Right atrium auricular region (tissue), 2 donors: Measurements from ENCODE around the gene NOS1AP. TPM values are rescaled to one million over a fixed set of nuclear protein-coding genes. Genes with fewer than 3 reads are reported as not detected.

Source experiments
- DNase-seq: peaks from one replicate; pipeline ENCODE4 v3.0.0-alpha.2; 2019; ENCODE audit warnings: low spot score
- H3K27ac ChIP-seq, 2 donors: fragments of 200-600 bp; sonication (generic); 1 replicate in 1 of 2; 2 replicates in 1 of 2; pipeline ENCODE4 v1.5.1; 2016 to 2019
- H3K27me3 ChIP-seq, 2 donors: fragments of 200-600 bp; sonication (generic); one replicate each; pipeline versions ENCODE4 v1.5.1 to v1.6.0; 2017 to 2019
- H3K36me3 ChIP-seq: fragments of 200-600 bp; sonication (generic); one replicate; pipeline ENCODE4 v1.5.1; 2016
- H3K4me1 ChIP-seq, 2 donors: fragments of 200-600 bp; sonication (generic); one replicate each; pipeline versions ENCODE4 v1.5.1 to v1.6.0; 2017 to 2019
- H3K4me3 ChIP-seq, 2 donors: fragments of 200-600 bp; sonication (generic); 1 replicate in 1 of 2; 2 replicates in 1 of 2; pipeline ENCODE4 v1.5.1; 2017 to 2019; ENCODE audit warnings: mild to moderate bottlenecking in 1 of 2, moderate library complexity in 1 of 2
- H3K9me3 ChIP-seq, 2 donors: fragments of 200-600 bp; sonication (generic); one replicate each; pipeline ENCODE4 v1.5.1; 2019
- CTCF ChIP-seq, 2 donors: fragments of 200-600 bp; sonication (generic); IDR thresholded peaks; one replicate each; pipeline ENCODE4 v1.5.1; 2019; ENCODE audit warnings: antibody characterized with exemption in 2 of 2
- total RNA-seq, 2 donors: library from RNA; depleted of rRNA; stranded (reverse); fragments of >200 nt; gene quantifications; one replicate each; pipeline ENCODE4 v1.1.0, GENCODE V29; 2016

The NOS1AP gene
- total RNA-seq, 2 donors from 2014 or later = 2.2 to 2.4 TPM

DNA sequence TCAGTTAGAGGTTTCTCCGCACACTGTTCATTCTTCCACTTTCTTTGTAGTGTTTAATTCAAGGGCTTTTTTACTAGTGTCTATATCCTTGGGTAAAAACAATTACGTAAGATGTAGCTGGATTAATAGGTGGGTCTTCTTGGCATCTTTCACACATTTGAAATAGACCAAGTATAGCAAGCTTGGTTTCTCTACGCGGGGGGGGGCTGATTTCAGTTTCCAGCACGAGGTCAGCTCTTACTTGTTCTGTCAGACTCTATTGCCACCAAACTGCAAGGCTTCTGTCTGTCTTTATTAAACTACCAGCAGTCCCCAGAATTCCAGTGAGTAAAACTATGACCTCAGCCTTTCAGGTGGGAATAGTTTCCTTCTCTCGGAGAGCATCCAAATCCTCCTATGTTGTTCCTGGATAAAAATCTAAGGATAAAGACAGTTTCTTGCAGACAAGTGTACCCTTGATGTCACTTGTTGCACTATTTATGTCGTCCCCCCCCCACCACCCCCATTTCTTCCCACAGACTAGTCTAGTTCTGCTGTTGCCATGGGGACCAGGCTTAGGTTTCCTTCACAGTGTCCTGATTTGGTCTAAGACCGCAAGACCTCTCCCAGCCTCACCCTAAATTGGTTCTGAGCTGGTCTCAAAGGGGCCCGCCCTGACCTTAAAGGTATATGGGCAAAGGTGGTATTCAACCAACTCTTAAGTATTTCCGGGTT, 290.2 kb downstream of the NOS1AP start:
- no peak for DNase-seq
- no peak overlapping the region for H3K27ac ChIP-seq

DNA sequence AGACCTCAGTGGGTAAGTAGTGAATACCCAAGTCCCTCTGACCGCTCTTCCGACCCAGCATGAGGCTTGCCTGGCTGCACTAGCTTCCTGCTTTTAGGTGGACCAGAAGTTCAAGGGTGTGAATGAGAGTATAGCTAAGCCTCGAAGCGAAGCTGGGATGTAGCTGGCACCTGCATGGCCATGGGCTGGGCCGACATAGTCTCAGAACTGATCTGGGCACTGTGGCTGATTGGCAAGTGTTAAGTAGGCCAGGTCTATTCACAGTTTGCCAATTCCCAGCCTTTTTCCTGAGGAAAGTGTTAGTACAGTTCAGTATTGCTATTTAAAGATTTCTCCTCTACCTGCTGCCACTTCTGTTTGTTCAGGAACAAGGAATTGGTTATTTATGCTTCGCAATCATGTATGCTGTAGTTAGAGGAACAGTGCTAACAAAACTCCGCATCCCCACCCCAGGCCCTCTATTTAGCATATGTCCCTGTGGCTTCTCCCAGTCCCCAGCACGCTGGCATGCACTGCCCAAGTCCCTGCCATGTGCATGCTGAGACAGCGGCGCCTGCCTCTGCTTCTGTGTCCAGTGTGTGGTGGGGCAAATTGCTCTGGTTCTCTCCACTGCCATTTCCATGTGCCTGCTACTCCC, 290.9 kb downstream of the NOS1AP start:
- DNase-seq = no peak
- Histone ChIP-seq H3K27ac (no peak overlapping the region), H3K27me3 (no peaks in the 10 kb centered on the region), H3K4me1 (no peaks in the 10 kb centered on the region), H3K36me3 (no peaks in the 10 kb centered on the region), H3K4me3 (no peak overlapping the region), H3K9me3 (no peaks in the 10 kb centered on the region)
- no peak for TF ChIP-seq CTCF (IDR thresholded peaks at IDR 0.05)

More for the DNA sequence above, 290.2 kb downstream of the NOS1AP start:
- no peaks in the 10 kb centered on the region for H3K9me3 ChIP-seq
- no peaks in the 10 kb centered on the region for H3K27me3 ChIP-seq
- no peaks in the 10 kb centered on the region for H3K36me3 ChIP-seq
- H3K4me1 ChIP-seq = no peaks in the 10 kb centered on the region
- TF ChIP-seq CTCF (IDR thresholded peaks at IDR 0.05) = no peak
- H3K4me3 ChIP-seq = no peak overlapping the region

DNA sequence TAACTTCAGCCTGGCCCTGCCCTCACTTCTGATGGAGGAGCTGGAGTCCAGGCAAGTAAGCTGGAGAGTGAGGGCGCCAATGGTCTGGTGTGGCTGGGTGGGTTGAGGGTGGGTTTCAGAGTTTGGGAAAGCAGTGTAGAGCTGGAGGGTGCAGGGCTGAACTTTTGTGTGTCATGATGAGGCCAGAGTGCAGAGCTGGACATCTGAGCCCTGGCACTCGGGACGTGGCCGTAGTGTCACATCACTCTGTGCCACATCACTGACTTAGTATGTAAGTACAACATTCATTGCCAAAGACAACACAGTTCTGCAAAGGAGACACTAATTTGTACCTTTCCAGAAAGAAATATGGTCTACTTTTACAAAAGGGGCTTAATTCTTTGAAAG, 291.4 kb downstream of the NOS1AP start:
- no peak for TF ChIP-seq CTCF (IDR thresholded peaks at IDR 0.05)
- no peaks in the 10 kb centered on the region for H3K27me3 ChIP-seq
- DNase-seq = no peak
- H3K27ac ChIP-seq = no peak overlapping the region
- H3K36me3 ChIP-seq = no peaks in the 10 kb centered on the region
- no peak overlapping the region for H3K4me3 ChIP-seq
- no peaks in the 10 kb centered on the region for H3K4me1 ChIP-seq
- H3K9me3 ChIP-seq = no peaks in the 10 kb centered on the region

GRCh38 chr1:162361349-162361748, 291.9 kb downstream of the NOS1AP start:
- Histone ChIP-seq H3K36me3 (no peaks in the 10 kb centered on the region), H3K27ac (no peak overlapping the region), H3K9me3 (no peaks in the 10 kb centered on the region), H3K4me3 (no peak overlapping the region), H3K4me1 (no peaks in the 10 kb centered on the region), H3K27me3 (no peaks in the 10 kb centered on the region)
- no peak for DNase-seq
- no peak for TF ChIP-seq CTCF (IDR thresholded peaks at IDR 0.05)

DNA sequence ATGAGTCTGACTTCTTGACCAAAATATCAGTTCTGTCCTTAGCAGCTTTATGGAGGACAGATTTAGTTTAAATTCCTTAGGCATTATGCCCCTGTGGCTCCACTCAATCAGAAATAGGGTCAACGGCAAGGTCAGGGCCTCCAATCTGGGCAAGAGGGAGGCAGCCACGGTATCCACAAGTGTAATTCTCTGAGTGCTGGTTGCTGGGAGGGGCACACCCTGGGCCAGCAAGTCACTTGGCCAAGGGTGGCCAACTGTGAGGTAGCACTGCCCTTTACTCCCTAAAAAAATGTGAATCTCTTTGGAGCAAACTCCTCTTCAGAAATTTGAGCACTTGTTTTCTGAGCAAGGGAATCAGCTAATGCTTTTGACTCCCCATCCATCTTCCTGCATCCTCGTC, 294.3 kb downstream of the NOS1AP start:
- no peak for TF ChIP-seq CTCF (IDR thresholded peaks at IDR 0.05)
- H3K4me3 ChIP-seq = no peak overlapping the region
- no peaks in the 10 kb centered on the region for H3K4me1 ChIP-seq
- no peak for DNase-seq
- no peak overlapping the region for H3K27ac ChIP-seq
- no peaks in the 10 kb centered on the region for H3K9me3 ChIP-seq
- H3K36me3 ChIP-seq = no peaks in the 10 kb centered on the region
- H3K27me3 ChIP-seq = no peaks in the 10 kb centered on the region
